Thyroid gland (tissue), 4 donors: ENCODE measurements around the gene CCDC154. TPM values are rescaled to one million over a fixed set of nuclear protein-coding genes. Genes with fewer than 3 reads are reported as not detected.
A peak's percentile ranks its signal among the peaks of the same experiment; 100 is the strongest.

Source experiments
- DNase-seq, 2 donors: peaks; one replicate each; pipeline ENCODE4 v3.0.0-alpha.2; 2019
- H3K27ac ChIP-seq, 3 donors: fragments of 200-600 bp; sonication (generic); 1 replicate in 2 of 3; 2 replicates in 1 of 3; pipeline ENCODE4 v1.5.1; 2016 to 2019; ENCODE audit warnings: mild to moderate bottlenecking in 1 of 3, moderate library complexity in 1 of 3
- H3K27me3 ChIP-seq: fragments of 200-600 bp; sonication (generic); one replicate; pipeline ENCODE4 v1.5.1; 2019
- H3K36me3 ChIP-seq, 2 donors: fragments of 200-600 bp; sonication (generic); one replicate each; pipeline ENCODE4 v1.5.1; 2016 to 2019
- H3K4me1 ChIP-seq, 2 donors: fragments of 200-600 bp; sonication (generic); one replicate each; pipeline ENCODE4 v1.5.1; 2017 to 2019
- H3K4me3 ChIP-seq, 3 donors: fragments of 200-600 bp; sonication (generic); replicated peaks in 1 of 3; 1 replicate in 2 of 3; 2 replicates in 1 of 3; pipeline ENCODE4 v1.5.1; 2016; ENCODE audit warnings: mild to moderate bottlenecking in 1 of 3
- H3K9me3 ChIP-seq: fragments of 200-600 bp; sonication (generic); one replicate; pipeline ENCODE4 v1.5.1; 2017
- CTCF ChIP-seq, 6 experiments: fragments of 200-600 bp in 3 of 6; fragments of 450-650 bp in 3 of 6; sonication (generic) in 3 of 6; IDR thresholded peaks; one replicate each; pipeline ENCODE4 v1.5.1; 2016 to 2019; ENCODE audit warnings: antibody characterized with exemption in 6 of 6, mild to moderate bottlenecking in 2 of 6, inconsistent platforms in 1 of 6, moderate library complexity in 1 of 6
- POLR2A ChIP-seq, 2 donors: fragments of 450-650 bp; IDR thresholded peaks; one replicate each; pipeline ENCODE4 v1.6.1; 2017; ENCODE audit warnings: antibody characterized with exemption in 2 of 2, mild to moderate bottlenecking in 2 of 2, moderate library complexity in 1 of 2
- WGBS, 2 donors: methylation state at CpG; one replicate each; pipeline ENCODE4 v1.1.5; 2017; 5-methylcytosine and 5-hydroxymethylcytosine counted together
- intact Hi-C: fragments of 100-400 bp; cut with DNase I; formaldehyde crosslinking; loops from one replicate; pipeline ENCODE4 v1.15.1; 2023
- total RNA-seq, 4 donors: library from RNA; depleted of rRNA; stranded (reverse); fragments of >200 nt; gene quantifications; one replicate each; pipeline ENCODE4 v1.2.3, GENCODE V29; 2016

CCDC154 gene
- total RNA-seq, 4 donors from 2014 or later: 0.27 to 1.6 (median 0.99) TPM

DNA sequence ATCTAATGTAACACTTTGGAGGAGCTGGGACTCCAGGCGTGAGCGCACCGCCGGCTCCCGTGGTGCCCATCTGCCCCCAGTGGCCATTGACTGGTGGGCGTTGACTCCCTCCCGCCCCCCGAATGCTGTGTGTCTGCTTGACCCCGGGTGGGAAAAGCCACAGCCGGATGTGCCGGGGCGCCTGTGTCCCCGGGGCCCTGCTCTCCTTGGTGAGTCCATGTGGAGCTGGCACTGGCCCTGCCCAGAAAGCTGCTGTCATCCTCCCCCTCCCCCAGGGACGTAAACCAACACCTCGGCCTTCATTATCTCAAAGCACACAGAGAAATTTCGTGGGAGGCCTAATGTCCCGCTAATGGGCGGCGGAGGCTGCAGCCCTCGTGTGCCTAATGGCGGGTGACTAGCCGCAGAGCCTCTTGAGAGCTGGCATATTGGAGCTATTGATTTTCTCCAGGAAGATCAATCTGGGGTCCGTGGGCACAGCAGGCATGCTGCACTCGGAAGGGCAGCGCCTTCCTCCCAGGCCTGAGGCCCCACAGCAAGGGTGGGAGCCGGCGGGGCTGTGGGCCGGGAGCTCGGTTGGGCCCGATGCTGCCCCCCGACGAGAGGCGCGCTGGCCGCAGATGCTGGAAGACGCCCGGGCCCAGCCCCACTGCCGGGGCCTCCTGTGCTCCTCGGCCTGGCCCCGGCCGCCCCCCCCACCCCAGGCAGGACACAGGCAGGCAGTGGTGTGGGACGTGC, 17.5 kb downstream of the CCDC154 start:
- WGBS, 2 donors: 86% methylated on average over 14 to 20 of the region's 42 CpGs
- Histone ChIP-seq H3K4me1 (peaks cover 16 to 35% of the 10 kb centered on the region in 2 donors), H3K4me3 (no peak overlapping the region), H3K27ac (no peak overlapping the region), H3K27me3 (no peaks in the 10 kb centered on the region), H3K36me3 (no peaks in the 10 kb centered on the region), H3K9me3 (no peaks in the 10 kb centered on the region)
- DNase-seq: no peak
- intact Hi-C loops: no loop called here
- TF ChIP-seq POLR2A (IDR thresholded peaks at IDR 0.05) (no peak), CTCF (IDR thresholded peaks at IDR 0.05) (no peak)

- intact Hi-C loops: no loop called here
- Histone ChIP-seq H3K4me3 (no peak overlapping the region), H3K4me1 (peaks cover 7 to 31% of the 10 kb centered on the region in 2 donors), H3K27me3 (no peaks in the 10 kb centered on the region), H3K27ac (no peak overlapping the region), H3K9me3 (no peaks in the 10 kb centered on the region), H3K36me3 (no peaks in the 10 kb centered on the region)
- WGBS, 2 donors: 78 to 79% methylated on average over 9 to 10 of the region's 16 CpGs
- TF ChIP-seq POLR2A (IDR thresholded peaks at IDR 0.05): no peak
- no peak for TF ChIP-seq CTCF (IDR thresholded peaks at IDR 0.05)
- no peak for DNase-seq
These were observed 18.6 kb downstream of the CCDC154 start for GRCh38 chr16:1425616-1426370.

GRCh38 chr16:1424028-1424427, 20.3 kb downstream of the CCDC154 start:
- Histone ChIP-seq H3K9me3 (no peaks in the 10 kb centered on the region), H3K27me3 (no peaks in the 10 kb centered on the region), H3K4me1 (peaks cover 8 to 22% of the 10 kb centered on the region in 2 donors), H3K36me3 (no peaks in the 10 kb centered on the region), H3K27ac (no peak overlapping the region), H3K4me3 (no peak overlapping the region)
- WGBS, 2 donors: 93 to 94% methylated on average over 8 to 12 of the region's 12 CpGs
- TF ChIP-seq POLR2A (IDR thresholded peaks at IDR 0.05) (no peak), CTCF (IDR thresholded peaks at IDR 0.05) (no peak)
- intact Hi-C loops: no loop called here
- DNase-seq: peak in 1 of 2 donors; percentile 25

- no peak overlapping the region for H3K4me3 ChIP-seq
- WGBS, 2 donors: 47 to 63% methylated on average over 10 of the region's 10 CpGs
- H3K9me3 ChIP-seq: no peaks in the 10 kb centered on the region
- H3K4me1 ChIP-seq: peaks cover 8 to 22% of the 10 kb centered on the region in 2 donors
- H3K27ac ChIP-seq: peak overlapping the region; percentile 89 to 97 (median 92)
- no peaks in the 10 kb centered on the region for H3K36me3 ChIP-seq
- no peaks in the 10 kb centered on the region for H3K27me3 ChIP-seq
- intact Hi-C loops: no loop called here
- peak; percentile 83 to 84 for DNase-seq
- no peak for TF ChIP-seq POLR2A (IDR thresholded peaks at IDR 0.05)
- TF ChIP-seq CTCF (IDR thresholded peaks at IDR 0.05): no peak
These were observed 22.3 kb downstream of the CCDC154 start for GRCh38 chr16:1422076-1422475.

- TF ChIP-seq POLR2A (IDR thresholded peaks at IDR 0.05) (no peak), CTCF (IDR thresholded peaks at IDR 0.05) (no peak)
- H3K36me3 ChIP-seq: no peaks in the 10 kb centered on the region
- 1 to 3% methylated on average over 8 to 11 of the region's 22 CpGs for WGBS, 2 donors
These were observed 24.2 kb downstream of the CCDC154 start for GRCh38 chr16:1420111-1420539.

More at GRCh38 chr16:1420111-1420539, 24.2 kb downstream of the CCDC154 start:
- H3K9me3 ChIP-seq: no peaks in the 10 kb centered on the region
- peak overlapping the region; percentile 30 to 92 (median 89) for H3K27ac ChIP-seq
- no peak for DNase-seq
- peak overlapping the region; percentile 60 to 91 (median 73) for H3K4me3 ChIP-seq
- H3K27me3 ChIP-seq: no peaks in the 10 kb centered on the region
- peaks cover 8 to 22% of the 10 kb centered on the region in 2 donors for H3K4me1 ChIP-seq
- intact Hi-C loops: no loop called here
